ENCODE results near the gene LELP1. TPM values are rescaled to one million over a fixed set of nuclear protein-coding genes. Genes with fewer than 3 reads are reported as not detected.

LELP1 gene
- total and polyA plus RNA-seq, 2 experiments from 2014 or later, result not detected

- DNase-seq, result no peak
- Histone ChIP-seq H3K27me3 (replicated peaks; ENCODE audit: insufficient read depth) (peaks cover 7% of the 10 kb centered on the region; the same call in 1 of the 2 replicates), H3K4me2 (ENCODE audit: unreplicated experiment) (no peak overlapping the region), H3K4me3 (no peak overlapping the region), H3K4me1 (ENCODE audit: insufficient read depth) (no peaks in the 10 kb centered on the region), H3F3A (ENCODE audit: insufficient read depth) (no peaks in the 10 kb centered on the region), H3K79me2 (ENCODE audit: insufficient read depth) (no peaks in the 10 kb centered on the region), H2AFZ (no peak overlapping the region), H3K9ac (no peak overlapping the region), H3K9me3 (ENCODE audit: low read depth) (no peaks in the 10 kb centered on the region), H3K27ac (no peak overlapping the region), H4K20me1 (ENCODE audit: insufficient read depth) (no peaks in the 10 kb centered on the region), H3K9me2 (ENCODE audit: insufficient read depth) (no peaks in the 10 kb centered on the region), H3K36me3 (ENCODE audit: low read depth) (no peaks in the 10 kb centered on the region)
- WGBS, 2 experiments (ENCODE audit: low coverage in 1 of 2, low lambda C conversion rate in 2 of 2, missing lambda C conversion rate in 2 of 2), result 0 to 14% methylated on average over 1 of the region's 1 CpG
- TF ChIP-seq EZH2 (IDR thresholded peaks at IDR 0.05; ENCODE audit: insufficient read depth, poor library complexity, severe bottlenecking) (no peak), EZH2phosphoT487 (IDR thresholded peaks at IDR 0.05; ENCODE audit: insufficient read depth, low read depth) (no peak)
- in situ Hi-C loops (cut with MboI), result no loop called here
Measured at GRCh38 chr1:153242160-153242559, 38.9 kb downstream of the LELP1 start.

- Histone ChIP-seq H4K20me1 (ENCODE audit: insufficient read depth) (no peaks in the 10 kb centered on the region), H3K4me2 (ENCODE audit: unreplicated experiment) (no peak overlapping the region), H3K36me3 (ENCODE audit: low read depth) (no peaks in the 10 kb centered on the region), H3K27me3 (replicated peaks; ENCODE audit: insufficient read depth) (peaks cover 11% of the 10 kb centered on the region; the same call in 1 of the 2 replicates), H3F3A (ENCODE audit: insufficient read depth) (no peaks in the 10 kb centered on the region), H3K27ac (no peak overlapping the region), H3K4me1 (ENCODE audit: insufficient read depth) (no peaks in the 10 kb centered on the region), H3K79me2 (ENCODE audit: insufficient read depth) (no peaks in the 10 kb centered on the region), H2AFZ (no peak overlapping the region), H3K9ac (no peak overlapping the region), H3K4me3 (no peak overlapping the region), H3K9me2 (ENCODE audit: insufficient read depth) (no peaks in the 10 kb centered on the region), H3K9me3 (ENCODE audit: low read depth) (no peaks in the 10 kb centered on the region)
- TF ChIP-seq EZH2 (IDR thresholded peaks at IDR 0.05; ENCODE audit: insufficient read depth, poor library complexity, severe bottlenecking) (no peak), EZH2phosphoT487 (IDR thresholded peaks at IDR 0.05; ENCODE audit: insufficient read depth, low read depth) (no peak)
- DNase-seq, result no peak
- in situ Hi-C loops (cut with MboI), result no loop called here
- 48 to 52% methylated on average over 4 of the region's 4 CpGs for WGBS, 2 experiments (ENCODE audit: low coverage in 1 of 2, low lambda C conversion rate in 2 of 2, missing lambda C conversion rate in 2 of 2)
Measured at GRCh38 chr1:153245466-153245865, 42.2 kb downstream of the LELP1 start.

GRCh38 chr1:153246018-153246417 lies 42.8 kb downstream of the LELP1 start:
- Histone ChIP-seq H3K9me2 (ENCODE audit: insufficient read depth) (no peaks in the 10 kb centered on the region), H3K4me2 (ENCODE audit: unreplicated experiment) (no peak overlapping the region), H4K20me1 (ENCODE audit: insufficient read depth) (no peaks in the 10 kb centered on the region), H3K9ac (no peak overlapping the region), H3K27ac (no peak overlapping the region), H3K79me2 (ENCODE audit: insufficient read depth) (no peaks in the 10 kb centered on the region), H2AFZ (no peak overlapping the region), H3K4me1 (ENCODE audit: insufficient read depth) (no peaks in the 10 kb centered on the region), H3K27me3 (replicated peaks; ENCODE audit: insufficient read depth) (peaks cover 11% of the 10 kb centered on the region; the same call in 1 of the 2 replicates), H3K36me3 (ENCODE audit: low read depth) (no peaks in the 10 kb centered on the region), H3F3A (ENCODE audit: insufficient read depth) (no peaks in the 10 kb centered on the region), H3K4me3 (no peak overlapping the region), H3K9me3 (ENCODE audit: low read depth) (no peaks in the 10 kb centered on the region)
- in situ Hi-C loops (cut with MboI), result no loop called here
- WGBS, 2 experiments (ENCODE audit: low coverage in 1 of 2, low lambda C conversion rate in 2 of 2, missing lambda C conversion rate in 2 of 2), result 23 to 25% methylated on average over 1 of the region's 1 CpG
- no peak for TF ChIP-seq EZH2phosphoT487 (IDR thresholded peaks at IDR 0.05; ENCODE audit: insufficient read depth, low read depth)
- no peak for TF ChIP-seq EZH2 (IDR thresholded peaks at IDR 0.05; ENCODE audit: insufficient read depth, poor library complexity, severe bottlenecking)
- DNase-seq, result no peak

DNA sequence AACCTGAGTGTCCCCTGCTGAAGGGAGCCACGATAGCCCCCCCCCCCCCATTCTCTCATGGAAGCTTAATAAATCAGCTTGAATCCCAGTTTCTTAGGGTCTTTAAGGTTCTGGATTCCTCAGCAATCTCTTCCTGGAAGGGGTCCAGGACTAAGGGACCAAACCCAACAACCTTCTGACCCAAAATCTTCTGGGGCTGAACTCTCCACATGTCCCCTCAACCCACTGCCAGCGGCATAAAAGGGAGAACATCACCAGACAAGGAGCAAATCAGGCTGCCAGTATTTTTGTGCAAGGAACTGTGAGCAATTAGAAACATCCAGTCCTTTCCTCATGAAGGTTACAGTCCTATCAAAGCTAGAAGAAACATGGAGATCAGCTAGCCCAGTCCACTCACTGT lies 43.6 kb downstream of the LELP1 start:
- H3K4me3 ChIP-seq, result no peak overlapping the region
- no peaks in the 10 kb centered on the region for H3K4me1 ChIP-seq (ENCODE audit: insufficient read depth)
- in situ Hi-C loops (cut with MboI), result no loop called here
- peaks cover 11% of the 10 kb centered on the region; the same call in 1 of the 2 replicates for H3K27me3 ChIP-seq (replicated peaks; ENCODE audit: insufficient read depth)
- H3K4me2 ChIP-seq (ENCODE audit: unreplicated experiment), result no peak overlapping the region
- no peak overlapping the region for H3K27ac ChIP-seq
- whole genome bisulfite sequencing, 2 experiments (ENCODE audit: low coverage in 1 of 2, low lambda C conversion rate in 2 of 2, missing lambda C conversion rate in 2 of 2), result 12 to 24% methylated on average over 2 of the region's 2 CpGs
- DNase-seq, result no peak
- no peaks in the 10 kb centered on the region for H3K9me2 ChIP-seq (ENCODE audit: insufficient read depth)
- no peaks in the 10 kb centered on the region for H3K79me2 ChIP-seq (ENCODE audit: insufficient read depth)
- no peak overlapping the region for H2AFZ ChIP-seq
- no peak overlapping the region for H3K9ac ChIP-seq
- TF ChIP-seq EZH2phosphoT487 (IDR thresholded peaks at IDR 0.05; ENCODE audit: insufficient read depth, low read depth) (no peak), EZH2 (IDR thresholded peaks at IDR 0.05; ENCODE audit: insufficient read depth, poor library complexity, severe bottlenecking) (no peak)
- no peaks in the 10 kb centered on the region for H3K9me3 ChIP-seq (ENCODE audit: low read depth)
- H3K36me3 ChIP-seq (ENCODE audit: low read depth), result no peaks in the 10 kb centered on the region
- no peaks in the 10 kb centered on the region for H3F3A ChIP-seq (ENCODE audit: insufficient read depth)
- no peaks in the 10 kb centered on the region for H4K20me1 ChIP-seq (ENCODE audit: insufficient read depth)

Measured in GM23248 (cell line).